T-helper 2 cell treated with Interferon-gamma antibody and Interleukin-4, amounts not matched to agents 100 ng/mL and 5 ng/mL, for 36 hours (primary cell): ENCODE data around the gene PRAC1. TPM values are rescaled to one million over a fixed set of nuclear protein-coding genes. Genes with fewer than 3 reads are reported as not detected.

Experiments used
- intact Hi-C: fragments of 100-400 bp; cut with micrococcal nuclease; formaldehyde crosslinking; loops from one replicate; pipeline ENCODE4 v1.15.1; 2023
- total RNA-seq: library from RNA; stranded (reverse); gene quantifications from 2 replicates; pipeline ENCODE4 v1.2.3, GENCODE V29; 2022

The PRAC1 gene
- total RNA-seq, 1 donor from 2014 or later, result not detected

GRCh38 chr17:48715496-48716399 is 6.6 kb downstream of the PRAC1 start:
- intact Hi-C loops, result no loop called here

GRCh38 chr17:48711128-48711527 is 11.2 kb downstream of the PRAC1 start:
- intact Hi-C loops, result no loop called here

DNA sequence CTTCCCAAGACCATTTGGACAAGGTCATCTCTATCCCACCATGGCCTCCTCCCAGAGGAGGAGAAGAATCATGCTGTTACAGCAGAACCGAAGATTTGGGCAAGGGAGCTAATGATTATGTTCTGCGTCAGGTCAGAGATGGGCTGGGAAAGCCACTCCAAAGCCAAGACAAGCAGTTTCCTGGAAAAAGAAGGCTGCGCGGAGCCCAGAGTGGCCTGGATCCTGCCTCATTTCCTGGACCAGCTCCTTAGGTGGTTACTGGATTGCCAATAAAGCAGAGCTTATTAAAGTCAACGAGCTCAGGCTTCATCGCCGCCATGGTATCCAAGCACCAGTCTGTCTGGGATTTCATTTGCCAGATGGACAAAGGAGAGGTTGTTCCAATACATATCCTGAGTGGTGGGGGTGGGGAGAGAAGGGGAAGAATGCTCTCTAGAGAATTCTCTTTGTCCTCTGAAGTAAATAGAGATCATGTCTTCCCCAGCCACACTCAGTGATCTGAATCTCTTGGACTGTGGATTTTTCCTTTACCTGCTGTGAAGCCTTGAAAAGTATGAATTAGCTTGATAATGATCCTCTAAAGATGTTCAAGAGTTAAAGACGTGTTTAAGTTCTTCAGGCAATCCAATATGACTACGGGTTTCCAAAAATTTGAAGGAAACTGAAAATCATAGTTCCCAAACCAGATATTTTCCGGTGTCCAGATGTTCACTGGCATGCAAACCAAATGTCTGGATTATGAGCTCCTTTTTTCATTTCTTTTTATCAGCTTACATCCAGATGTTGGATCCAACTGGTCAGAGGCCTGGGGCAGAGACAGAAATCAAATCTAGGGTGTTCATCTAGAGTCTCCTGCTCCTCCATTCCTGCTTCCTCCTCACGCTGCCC is 17.7 kb downstream of the PRAC1 start:
- intact Hi-C loops, result no loop called here

- intact Hi-C loops, result no loop called here
These were observed 20.3 kb downstream of the PRAC1 start for GRCh38 chr17:48701864-48702532.

GRCh38 chr17:48693178-48693577 is 29.1 kb downstream of the PRAC1 start:
- intact Hi-C loops, result no loop called here

GRCh38 chr17:48692049-48692448 is 30.3 kb downstream of the PRAC1 start:
- intact Hi-C loops, result no loop called here

DNA sequence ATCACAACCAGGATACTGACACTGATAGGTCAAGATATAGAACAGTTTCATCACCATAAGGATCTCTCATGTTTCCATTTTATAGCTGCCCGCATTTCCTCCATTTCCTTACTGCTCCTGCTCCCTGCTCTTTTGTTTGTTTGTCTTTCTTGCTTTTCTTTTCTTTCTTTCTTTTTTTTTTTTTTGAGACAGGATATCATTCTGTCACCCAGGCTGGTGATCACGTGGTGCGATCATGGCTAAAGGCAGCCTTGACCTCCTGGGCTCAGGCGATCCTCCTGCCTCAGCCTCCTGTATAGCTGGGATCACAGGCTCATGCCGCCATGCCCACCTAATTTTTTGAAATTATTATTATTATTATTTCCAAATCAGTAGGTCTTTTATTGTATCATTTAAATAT is 31.7 kb downstream of the PRAC1 start:
- intact Hi-C loops, result no loop called here

- intact Hi-C loops, result no loop called here
These were observed 40.7 kb downstream of the PRAC1 start for GRCh38 chr17:48681609-48682008.

DNA sequence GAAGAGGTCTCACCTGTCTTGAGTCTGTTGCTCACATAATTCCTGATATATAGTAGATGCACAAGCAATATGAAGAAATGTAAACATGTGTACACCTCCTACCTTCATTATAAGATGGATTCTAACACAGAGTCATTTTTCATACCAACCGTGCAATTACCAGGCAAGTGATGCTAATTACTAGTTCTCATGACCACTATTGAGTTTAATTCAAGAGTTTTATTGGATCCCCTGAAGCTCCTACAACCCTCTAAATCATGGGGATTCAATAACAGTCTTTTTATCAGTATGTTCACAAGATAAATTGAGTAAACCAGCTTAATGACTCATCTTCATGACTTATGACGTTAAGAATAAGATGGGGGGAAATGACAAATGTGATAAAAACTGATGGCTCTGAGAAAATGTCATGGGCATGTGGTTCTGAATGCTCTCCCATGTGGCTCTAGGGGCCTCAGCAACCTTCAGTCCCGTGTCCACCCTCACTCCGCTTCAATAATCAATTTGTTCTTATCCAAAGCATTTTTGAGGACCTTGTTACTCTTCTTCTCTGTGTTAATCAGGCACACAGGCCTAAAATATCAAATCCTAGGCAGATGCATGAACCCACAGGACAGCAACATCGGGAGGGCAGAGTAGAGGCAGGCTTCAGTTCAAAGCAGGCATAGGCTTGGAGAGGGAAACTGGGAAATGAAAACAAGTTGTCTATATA is 42.8 kb downstream of the PRAC1 start:
- intact Hi-C loops, result loop anchor here (2.0 to 5.0 kb wide), 3 partner anchors 123 to 353 kb away; no protein-coding TSS in a partner anchor

DNA sequence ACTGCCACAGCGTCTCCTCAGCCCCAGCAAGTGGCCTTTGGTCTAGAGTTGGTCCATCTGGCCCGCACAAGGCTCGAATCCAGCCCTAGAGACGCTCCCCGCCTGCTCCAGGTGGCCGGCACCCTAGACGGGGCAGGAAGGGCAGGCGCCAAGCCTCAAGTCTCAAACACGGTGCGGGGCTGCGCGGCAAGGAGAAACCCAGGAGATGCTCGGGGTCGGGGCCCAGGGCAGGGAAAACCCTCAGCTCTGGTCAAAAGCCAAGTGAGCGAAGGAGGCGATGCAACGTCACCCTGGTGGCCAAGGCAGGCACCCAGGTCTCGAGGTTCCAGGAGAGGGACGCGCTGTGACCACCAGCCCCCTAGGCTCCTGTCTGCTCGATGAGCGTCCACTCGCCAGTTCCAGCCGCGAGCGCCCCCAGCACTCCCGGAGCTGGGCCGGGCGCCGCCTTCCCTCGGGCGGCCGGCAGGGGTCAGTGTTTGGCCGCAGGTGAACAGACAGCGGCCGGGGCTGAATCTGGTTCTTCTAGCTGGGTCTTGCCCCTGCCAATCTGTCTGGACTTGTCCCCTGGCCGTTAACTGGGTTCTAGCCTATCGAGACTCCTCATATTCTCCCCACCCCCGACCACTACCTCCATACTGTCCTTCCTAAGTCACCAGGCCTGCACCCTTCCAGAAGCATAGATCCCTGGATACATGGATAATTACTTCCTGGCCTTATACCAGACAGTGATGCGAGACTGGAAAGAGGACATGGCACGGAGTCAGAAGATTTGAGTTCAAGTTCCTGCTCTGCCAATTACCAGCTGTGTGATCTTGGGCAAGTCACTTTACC is 44.0 kb downstream of the PRAC1 start:
- intact Hi-C loops, result loop anchor here (2.0 to 5.0 kb wide), 3 partner anchors 124 to 354 kb away; no protein-coding TSS in a partner anchor

- intact Hi-C loops, result loop anchor here (5.0 kb wide), 2 partner anchors 125 to 355 kb away; no protein-coding TSS in a partner anchor
These were observed 45.3 kb downstream of the PRAC1 start for GRCh38 chr17:48676963-48677558.

- intact Hi-C loops, result no loop called here
These were observed 50.0 kb downstream of the PRAC1 start for GRCh38 chr17:48672340-48672739.

Other genes starting within 250 kb of the PRAC1 start
- not detected in 2 replicates for gene HOXB1, start 191.5 kb downstream of the PRAC1 start, total RNA-seq
- gene HOXB2, start 177.4 kb downstream of the PRAC1 start, total RNA-seq, result 21.8 and 24.0 TPM in 2 replicates
- gene HOXB4, start 144.2 kb downstream of the PRAC1 start, total RNA-seq, result 6.6 and 6.9 TPM in 2 replicates
- 10.0 and 10.7 TPM in 2 replicates for gene HOXB3, start 132.3 kb downstream of the PRAC1 start, total RNA-seq
- 0.07 TPM in 1 of 2 replicates, not detected in the other for gene HOXB5, start 128.7 kb downstream of the PRAC1 start, total RNA-seq
- 0.30 TPM in 1 of 2 replicates, not detected in the other for gene HOXB6, start 117.5 kb downstream of the PRAC1 start, total RNA-seq
- 0.34 and 0.73 TPM in 2 replicates for gene HOXB7, start 111.5 kb downstream of the PRAC1 start, total RNA-seq
- gene HOXB8, start 107.2 kb downstream of the PRAC1 start, total RNA-seq, result not detected in 2 replicates
- gene HOXB9, start 96.2 kb downstream of the PRAC1 start, total RNA-seq, result 0.09 TPM in 2 replicates
- not detected in 2 replicates for gene PRAC2, start 667 bp upstream of the PRAC1 start, total RNA-seq
- not detected in 2 replicates for gene HOXB13, start 6.2 kb upstream of the PRAC1 start, total RNA-seq
- gene TTLL6, start 94.7 kb upstream of the PRAC1 start, total RNA-seq, result 0.07 TPM in 1 of 2 replicates, not detected in the other
- 116 and 129 TPM in 2 replicates for gene CALCOCO2, start 108.5 kb upstream of the PRAC1 start, total RNA-seq
- gene ATP5MC1, start 170.3 kb upstream of the PRAC1 start, total RNA-seq, result 114 and 120 TPM in 2 replicates
- gene UBE2Z, start 185.9 kb upstream of the PRAC1 start, total RNA-seq, result 75.1 and 78.3 TPM in 2 replicates
- gene SNF8, start 222.3 kb upstream of the PRAC1 start, total RNA-seq, result 128 and 134 TPM in 2 replicates
- gene GIP, start 246.1 kb upstream of the PRAC1 start, total RNA-seq, result not detected in 2 replicates